HG03103 (cell line): ENCODE data around the gene KDSR.
A peak's percentile ranks its signal among the peaks of the same experiment; 100 is the strongest.

ENCODE experiments used
- ATAC-seq: cut with Tn5 transposase; IDR thresholded peaks from one replicate; pipeline ENCODE4 v1.9.1; 2021; ENCODE audit warnings: low read depth; ENCODE audit not compliant: unreplicated experiment

Gene KDSR

DNA sequence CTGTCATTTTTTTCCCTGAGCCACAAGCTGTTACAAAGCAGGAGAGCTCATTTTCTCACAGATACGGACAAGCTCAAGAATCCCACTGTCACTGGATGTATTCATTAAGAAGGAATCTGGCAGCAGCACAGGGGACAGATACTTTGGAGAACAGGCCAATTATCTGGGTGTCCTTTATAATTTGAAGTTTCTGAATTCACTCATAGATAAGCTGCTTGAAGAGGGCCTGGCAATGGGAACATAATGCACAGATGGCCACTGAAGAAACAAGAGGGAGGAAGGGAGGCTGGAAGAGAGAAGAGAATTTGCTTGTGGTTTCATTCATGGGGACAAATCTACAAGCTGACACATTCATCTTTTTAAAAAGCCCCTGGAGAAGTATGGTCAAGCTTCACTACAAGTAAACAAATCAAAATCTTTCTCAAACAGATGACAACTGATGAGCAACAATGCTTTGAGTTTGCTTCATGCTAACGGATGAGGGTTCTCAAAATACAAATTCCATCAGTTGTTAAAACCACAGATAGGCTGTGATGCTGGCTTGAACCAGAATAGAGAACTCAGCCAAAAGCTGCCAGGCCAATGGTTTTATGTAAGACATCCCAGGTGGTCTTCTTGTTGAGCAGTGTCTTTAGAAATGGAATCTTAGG is 59.3 kb downstream of the KDSR start:
- no peak for ATAC-seq

DNA sequence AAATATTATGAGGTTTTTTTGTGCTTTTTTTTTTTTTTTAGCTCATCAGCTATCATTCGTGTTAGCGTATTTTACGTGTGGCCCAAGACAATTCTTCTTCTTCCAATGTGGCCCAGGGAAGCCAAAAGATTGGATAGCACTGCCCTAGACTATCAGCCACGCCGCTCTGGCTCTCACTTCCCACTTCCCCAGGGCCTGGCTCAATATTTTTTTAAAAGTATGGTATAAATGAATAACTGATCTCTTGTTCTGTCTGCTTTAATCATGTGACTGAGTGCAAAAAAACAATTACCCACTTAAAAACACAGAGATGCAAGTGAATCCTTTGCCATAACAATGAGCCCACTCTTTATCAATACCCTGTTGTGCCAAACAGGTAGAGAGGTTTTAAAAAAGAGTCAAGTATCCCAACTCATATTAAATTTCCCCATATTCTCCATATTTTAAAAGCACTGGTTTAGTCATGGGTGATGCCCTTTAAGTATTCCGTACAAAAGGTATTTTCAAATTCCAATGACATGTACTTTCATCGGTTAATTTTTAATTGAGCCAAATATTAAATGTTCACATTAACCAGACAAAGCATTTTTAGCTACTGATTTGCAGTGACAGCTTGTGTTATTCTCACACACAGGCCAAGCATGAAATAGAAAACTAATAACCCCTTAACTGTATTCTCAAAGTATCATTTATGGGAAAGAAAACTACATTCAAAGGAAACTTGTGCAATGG is 60.0 kb downstream of the KDSR start:
- ATAC-seq: no peak

GRCh38 chr18:63306249-63306648 is 60.8 kb downstream of the KDSR start:
- ATAC-seq: no peak

- ATAC-seq: no peak
Observed at GRCh38 chr18:63303547-63303946, 63.5 kb downstream of the KDSR start.

DNA sequence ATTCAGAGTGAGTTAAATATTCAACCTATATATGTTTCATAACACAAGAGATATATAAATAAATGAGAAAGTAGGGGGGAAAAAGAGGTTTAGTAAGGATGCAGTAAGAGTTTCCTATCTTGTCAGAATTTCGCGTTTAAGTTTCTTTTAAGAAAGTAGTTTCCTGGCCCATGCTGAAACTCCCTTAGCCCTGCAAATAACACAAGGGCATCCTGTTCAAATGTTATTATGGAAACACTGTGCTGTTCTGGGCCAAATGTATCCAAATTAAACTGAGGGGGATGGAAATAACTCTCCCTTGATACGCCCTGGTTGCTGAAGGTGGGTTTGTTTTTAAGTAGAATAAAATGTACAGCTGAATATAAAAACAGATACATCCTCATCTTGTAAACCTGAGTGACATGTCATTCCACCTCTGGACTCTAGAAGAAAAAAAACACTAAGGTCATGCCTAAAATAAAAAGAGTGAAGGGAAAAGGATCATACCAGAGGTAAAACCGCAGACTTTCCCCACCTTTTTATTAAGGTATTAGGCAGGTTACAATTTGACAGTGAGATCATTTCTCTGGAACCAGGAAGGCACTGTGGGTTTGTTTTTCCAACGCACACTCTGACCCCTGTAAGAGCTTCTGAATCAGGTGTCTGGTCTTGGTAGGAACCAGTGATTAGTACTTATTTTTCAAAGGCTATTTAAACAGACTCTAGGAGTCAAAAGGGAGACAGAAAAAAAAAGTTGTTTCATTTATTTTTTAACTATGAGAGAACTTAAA is 64.2 kb downstream of the KDSR start:
- no peak for ATAC-seq

GRCh38 chr18:63302220-63302619 is 64.8 kb downstream of the KDSR start:
- no peak for ATAC-seq

GRCh38 chr18:63301434-63301833 is 65.6 kb downstream of the KDSR start:
- ATAC-seq: no peak

DNA sequence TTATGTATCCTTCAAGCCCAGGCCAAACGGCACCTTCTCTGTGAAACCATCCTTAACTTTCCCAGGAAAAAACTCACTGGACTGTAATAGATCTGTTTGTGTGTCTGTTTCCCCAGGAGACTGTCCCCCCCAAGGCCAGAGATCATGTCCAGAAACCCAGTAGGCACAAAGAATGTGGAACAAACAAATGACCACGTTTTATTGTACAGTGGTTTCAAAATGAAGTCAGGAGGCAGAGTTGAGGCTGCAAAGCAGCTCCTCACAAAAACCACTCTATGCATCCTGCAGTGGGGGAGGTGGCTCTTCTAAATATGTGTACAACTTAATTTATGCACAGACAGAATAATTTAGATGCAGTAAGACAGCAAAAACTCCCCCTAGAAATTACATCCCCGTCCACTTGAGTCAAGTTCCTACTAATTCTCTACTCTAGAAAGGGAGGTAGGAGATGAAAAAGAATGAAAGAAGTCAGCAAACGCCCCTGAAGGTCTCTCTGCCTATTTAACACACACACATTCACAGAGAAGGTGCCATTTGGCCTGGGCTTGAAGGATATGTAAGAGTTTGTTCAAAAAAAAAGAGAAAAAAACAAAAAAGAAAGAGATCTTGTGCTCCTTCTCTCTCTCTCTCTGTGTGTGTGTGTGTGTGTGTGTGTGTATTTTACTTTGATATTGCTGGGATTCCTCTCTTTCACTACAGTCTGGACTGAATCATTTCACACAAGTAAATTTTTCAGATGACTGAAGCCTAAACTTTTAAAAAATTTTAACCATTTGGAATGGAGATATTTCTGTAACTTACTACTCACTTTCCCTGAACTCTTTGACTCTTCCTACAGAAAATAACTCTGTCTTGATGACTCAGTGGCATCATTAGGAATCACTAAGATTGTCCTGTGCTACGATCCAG is 66.9 kb downstream of the KDSR start:
- ATAC-seq: peak; percentile 65

DNA sequence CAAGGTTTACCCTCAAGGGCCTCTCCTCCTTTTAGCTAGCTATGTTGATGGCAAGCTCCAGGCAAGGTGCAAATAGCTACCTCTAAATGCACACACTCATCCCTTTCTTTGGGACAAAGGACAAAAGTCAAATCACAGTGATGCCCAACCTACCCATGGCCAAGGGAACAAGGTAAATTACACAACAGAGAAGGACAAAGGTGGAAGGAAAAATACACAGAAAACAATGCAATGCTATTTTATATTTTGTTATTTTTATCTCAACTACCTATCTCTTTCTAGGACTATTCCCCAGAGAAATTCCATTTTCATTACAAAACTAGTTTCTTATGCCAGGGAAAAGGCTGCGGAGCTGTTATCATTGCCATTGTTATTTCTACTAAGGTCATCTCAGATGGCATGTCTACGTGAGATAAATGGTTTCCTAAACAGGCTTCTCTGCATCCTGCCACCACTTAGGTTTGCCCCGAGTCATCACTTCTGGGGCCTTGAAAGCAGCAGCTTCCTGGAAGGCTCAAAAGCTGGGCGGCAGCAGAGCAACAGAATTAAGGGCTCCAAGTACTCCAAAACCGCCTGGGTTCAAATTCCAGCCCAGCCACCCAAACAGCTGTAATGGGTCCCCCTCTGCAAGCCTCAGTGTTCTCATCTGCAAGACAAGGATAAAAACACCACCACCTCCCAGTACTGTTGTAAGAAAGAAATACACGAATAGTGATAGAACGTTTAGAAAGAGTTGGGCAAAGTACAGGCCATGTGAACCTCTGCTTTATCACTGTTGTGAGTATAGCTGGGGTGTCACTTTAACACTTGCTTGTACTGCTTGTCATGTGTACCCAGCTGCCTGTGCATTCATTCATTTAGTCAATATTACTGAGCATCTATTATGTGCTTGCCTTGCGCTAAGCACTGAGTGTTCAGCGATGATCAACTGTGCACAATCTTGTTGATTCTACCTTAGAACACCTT is 68.3 kb downstream of the KDSR start:
- no peak for ATAC-seq

DNA sequence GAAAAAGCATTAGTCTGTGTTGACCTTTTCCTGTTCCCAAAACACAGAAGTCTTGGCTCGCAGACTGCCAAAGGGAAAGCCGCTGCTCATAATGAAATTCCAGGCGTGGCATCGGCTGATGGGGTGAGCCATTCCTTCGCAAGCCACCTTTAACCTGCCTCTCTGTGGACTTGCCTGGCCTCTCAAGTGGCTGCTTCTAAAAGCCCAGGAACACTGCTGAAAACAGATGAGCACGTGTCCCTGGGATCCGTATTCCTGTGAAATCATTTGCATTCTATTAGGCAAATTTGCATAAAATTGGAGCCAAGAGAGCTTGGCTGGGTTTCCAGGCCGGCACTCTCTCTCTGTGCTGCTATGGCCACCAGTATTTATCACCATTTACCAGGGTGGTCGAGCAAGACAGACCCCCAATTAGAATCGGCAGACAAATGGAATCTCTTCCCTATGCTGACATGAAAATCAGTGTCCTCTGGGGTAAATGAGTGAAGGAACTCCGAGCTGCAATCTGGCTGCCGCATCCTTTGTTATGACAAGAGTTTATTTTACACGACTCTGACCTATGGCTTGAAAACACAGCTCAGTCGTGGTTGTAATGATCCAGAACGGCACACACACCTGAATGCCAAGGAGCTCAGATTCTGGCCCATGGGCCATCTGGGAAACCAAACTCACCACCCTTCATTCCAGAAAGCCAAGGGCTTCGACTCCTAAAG is 69.2 kb downstream of the KDSR start:
- ATAC-seq: no peak

DNA sequence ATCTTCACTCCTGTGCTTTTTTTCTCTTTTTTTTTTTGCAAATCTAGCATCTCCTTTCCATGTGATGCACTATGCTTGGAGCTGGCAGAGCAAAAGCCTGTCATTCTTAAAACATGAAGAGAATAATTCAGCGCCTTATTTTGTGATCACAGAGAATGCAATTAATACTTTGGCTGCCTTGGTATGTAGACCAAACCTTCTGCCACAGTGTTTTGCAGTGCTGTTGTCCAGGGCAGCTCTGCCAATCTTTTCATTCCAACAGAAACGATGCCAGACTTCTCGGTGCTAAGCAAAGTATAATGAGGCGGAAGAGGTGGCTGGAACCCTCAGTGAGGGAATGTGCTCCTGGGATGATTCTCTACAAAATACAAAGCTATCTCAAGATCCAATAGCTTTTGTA is 73.1 kb downstream of the KDSR start:
- ATAC-seq: no peak

DNA sequence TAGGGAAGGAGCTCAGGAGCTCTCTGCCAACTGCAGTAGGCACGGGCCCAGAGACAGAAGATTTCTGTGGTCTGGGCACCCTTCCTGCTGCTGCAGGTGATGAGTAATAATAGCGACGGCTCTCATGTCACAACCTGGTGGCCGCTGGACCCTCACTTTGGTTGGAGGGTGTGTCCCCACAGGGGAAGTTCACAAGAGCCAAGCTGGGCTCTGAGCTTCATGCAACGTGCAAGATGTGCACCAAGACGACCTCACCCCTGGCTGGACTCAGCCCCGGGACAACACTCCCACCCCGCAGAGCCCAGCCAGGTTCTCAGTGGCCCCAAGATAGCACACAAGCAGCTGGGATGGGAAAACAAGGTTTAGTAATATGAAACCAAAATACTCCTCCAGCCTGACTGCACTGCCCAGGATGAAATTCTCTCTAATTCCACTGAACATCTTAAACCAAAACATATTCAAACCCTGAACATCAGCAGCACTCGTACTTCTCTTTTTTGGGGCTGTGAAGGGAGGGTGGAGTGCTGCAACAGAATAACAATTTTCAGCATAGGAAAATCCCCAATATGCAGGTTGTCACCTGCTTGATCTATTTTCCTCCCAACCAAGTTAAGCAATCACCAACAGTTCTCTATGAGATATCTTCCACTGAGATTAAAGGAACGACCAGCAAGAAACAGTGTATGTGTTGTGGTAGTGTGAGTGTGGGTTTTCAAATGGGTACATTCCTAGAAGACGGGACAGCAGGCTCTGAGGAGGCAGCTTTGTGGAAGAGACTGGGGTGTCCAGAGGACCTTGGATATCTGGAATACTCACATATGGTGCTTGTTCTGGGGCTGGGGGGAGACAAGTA is 73.9 kb downstream of the KDSR start:
- peak; percentile 45 for ATAC-seq

- ATAC-seq: no peak
Observed at GRCh38 chr18:63291278-63291677, 75.7 kb downstream of the KDSR start.

- ATAC-seq: no peak
Observed at GRCh38 chr18:63290821-63291200, 76.2 kb downstream of the KDSR start.

GRCh38 chr18:63290166-63290820 is 76.7 kb downstream of the KDSR start:
- no peak for ATAC-seq

- ATAC-seq: no peak
Observed at GRCh38 chr18:63288311-63288710, 78.7 kb downstream of the KDSR start.

GRCh38 chr18:63287691-63288220 is 79.2 kb downstream of the KDSR start:
- ATAC-seq: no peak
